GM11168 (cell line): Measurements from ENCODE around the gene PLPPR3.

Experiments
- in situ Hi-C: fragments of 300-500 bp; cut with MboI; formaldehyde crosslinking; loops from one replicate; pipeline ENCODE4 v1.12.0; 2022; ENCODE audit warnings: low sequenced_read_pairs; ENCODE audit not compliant: unreplicated experiment

The PLPPR3 gene, protein sequence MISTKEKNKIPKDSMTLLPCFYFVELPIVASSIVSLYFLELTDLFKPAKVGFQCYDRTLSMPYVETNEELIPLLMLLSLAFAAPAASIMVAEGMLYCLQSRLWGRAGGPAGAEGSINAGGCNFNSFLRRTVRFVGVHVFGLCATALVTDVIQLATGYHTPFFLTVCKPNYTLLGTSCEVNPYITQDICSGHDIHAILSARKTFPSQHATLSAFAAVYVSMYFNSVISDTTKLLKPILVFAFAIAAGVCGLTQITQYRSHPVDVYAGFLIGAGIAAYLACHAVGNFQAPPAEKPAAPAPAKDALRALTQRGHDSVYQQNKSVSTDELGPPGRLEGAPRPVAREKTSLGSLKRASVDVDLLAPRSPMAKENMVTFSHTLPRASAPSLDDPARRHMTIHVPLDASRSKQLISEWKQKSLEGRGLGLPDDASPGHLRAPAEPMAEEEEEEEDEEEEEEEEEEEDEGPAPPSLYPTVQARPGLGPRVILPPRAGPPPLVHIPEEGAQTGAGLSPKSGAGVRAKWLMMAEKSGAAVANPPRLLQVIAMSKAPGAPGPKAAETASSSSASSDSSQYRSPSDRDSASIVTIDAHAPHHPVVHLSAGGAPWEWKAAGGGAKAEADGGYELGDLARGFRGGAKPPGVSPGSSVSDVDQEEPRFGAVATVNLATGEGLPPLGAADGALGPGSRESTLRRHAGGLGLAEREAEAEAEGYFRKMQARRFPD

DNA sequence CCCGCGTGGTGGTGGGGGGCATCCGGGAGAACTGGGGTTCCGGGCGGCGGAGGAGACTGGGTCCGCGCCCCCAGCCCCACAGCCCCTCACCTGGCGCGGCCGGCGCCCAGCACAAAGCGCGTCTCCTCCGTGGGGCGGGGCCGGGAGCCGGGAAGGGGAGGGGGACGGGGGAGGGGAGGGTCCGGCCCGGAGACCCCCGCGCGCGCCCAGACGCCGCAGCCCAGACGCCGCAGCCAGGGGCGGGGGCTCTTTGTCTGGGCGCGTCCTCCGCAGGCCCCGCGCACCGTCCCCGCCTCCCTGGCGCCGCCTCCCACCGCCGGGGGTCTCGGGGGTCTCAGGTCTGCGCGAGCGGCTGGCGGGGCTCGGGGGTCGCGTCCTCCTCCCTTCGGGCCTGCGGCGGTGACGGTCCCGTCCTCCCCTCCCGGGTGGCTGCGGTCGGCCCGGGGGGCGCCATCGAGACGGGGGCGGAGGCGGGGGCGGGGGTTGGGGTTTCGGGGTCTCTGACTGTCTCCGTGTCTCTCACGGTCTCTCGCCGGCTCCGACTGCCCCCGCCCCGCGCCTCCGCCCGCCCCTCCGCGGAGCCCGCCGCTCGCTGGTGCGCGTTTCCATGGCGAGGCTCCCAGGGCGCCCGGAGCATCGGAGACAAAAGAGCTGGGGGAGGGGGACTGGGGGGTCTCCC is at the start of gene PLPPR3:
Gene PLPPR3 (minus strand): TSS at position 131 of the 679 bp plus-strand sequence. CDS start 396 bp downstream, outside the sequence.
- in situ Hi-C loops: no loop called here

DNA sequence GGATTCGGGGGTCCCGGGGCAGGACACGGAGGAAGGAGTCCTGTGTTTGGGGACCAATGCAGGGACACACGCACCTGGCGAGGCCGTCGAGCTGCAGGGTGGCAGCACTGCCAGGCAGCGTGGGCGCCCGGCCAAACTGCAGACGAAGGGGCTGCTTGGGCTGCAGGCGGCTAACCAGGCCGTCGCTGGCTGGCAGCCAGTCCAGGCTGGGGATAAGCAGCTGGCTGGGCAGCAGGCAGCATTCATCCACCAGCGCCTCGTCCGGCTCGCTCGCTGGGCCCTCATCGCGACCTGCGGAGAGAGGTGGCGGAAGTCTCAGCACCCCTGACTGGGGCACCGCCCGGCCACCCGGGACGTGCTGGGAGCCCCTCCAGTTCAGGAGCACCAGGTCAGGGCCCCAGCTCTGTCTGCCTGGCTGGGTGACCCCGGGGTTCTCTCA is 49.2 kb upstream of the PLPPR3 start:
- in situ Hi-C loops: no loop called here

DNA sequence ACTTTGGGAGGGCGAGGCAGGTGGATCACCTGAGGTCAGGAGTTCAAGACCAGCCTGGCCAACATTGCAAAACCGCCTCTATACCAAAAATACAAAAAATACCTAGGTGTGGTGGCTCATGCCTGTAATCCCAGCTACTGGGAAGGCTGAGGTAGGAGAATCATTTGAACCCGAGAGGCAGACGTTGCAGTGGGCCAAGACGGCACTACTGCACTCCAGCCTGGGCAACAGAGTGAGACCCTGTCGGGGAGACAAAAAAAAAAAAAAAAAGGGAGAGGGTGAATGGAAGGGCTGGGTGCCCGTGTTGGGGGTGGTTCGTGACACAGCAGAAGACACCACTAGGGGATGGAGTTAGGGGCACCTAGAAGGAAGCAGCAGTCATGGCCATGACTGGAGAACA is 48.6 kb upstream of the PLPPR3 start:
- in situ Hi-C loops: no loop called here

DNA sequence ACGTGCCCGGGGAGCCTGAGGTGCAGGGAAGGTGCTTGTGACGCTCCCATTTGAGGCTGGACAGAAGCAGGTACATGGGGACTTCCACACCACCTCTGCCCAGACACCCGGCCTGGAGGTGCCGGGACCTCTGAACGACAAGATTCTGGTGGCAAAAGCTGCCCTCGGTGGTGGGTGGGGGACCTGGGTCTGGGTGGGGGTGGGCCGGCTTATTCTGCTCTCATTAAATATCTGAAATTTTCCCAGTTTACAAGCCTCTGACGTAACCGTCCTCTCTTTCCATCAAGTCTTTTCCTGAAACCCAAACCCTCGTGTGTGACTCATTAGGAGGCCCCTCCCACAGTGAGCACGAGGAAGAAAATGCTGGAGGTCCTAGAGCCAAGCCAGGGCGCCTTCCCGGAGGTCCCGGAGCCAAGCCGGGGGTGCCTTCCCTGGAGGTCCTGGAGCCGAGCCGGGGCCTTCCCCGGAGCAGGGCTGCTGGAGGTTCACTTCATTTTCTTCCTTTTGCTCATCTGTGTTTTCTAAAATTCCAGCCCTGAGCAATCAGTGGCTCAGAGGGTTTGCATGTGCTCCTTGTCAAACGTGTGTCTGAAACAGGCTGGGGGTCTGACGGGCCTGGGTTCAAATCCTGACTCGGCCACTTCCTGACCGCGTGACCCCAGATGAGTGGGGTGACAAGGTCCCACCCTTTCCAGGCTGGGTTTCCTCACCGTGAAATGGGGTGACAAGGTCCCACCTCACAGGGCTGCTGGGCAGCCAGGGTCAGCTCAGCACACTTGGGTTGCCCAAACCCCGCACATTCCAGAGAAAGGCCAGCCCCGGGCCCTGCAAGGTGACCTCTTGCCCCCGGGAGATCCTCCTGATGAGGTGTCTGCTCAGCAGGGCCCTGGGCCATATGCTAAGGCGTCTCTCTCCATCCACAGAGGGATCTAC is 47.8 kb upstream of the PLPPR3 start:
- in situ Hi-C loops: loop anchor here (10.0 kb wide), 1 partner anchor 115 kb away; the partner anchor contains the start of gene WDR18

DNA sequence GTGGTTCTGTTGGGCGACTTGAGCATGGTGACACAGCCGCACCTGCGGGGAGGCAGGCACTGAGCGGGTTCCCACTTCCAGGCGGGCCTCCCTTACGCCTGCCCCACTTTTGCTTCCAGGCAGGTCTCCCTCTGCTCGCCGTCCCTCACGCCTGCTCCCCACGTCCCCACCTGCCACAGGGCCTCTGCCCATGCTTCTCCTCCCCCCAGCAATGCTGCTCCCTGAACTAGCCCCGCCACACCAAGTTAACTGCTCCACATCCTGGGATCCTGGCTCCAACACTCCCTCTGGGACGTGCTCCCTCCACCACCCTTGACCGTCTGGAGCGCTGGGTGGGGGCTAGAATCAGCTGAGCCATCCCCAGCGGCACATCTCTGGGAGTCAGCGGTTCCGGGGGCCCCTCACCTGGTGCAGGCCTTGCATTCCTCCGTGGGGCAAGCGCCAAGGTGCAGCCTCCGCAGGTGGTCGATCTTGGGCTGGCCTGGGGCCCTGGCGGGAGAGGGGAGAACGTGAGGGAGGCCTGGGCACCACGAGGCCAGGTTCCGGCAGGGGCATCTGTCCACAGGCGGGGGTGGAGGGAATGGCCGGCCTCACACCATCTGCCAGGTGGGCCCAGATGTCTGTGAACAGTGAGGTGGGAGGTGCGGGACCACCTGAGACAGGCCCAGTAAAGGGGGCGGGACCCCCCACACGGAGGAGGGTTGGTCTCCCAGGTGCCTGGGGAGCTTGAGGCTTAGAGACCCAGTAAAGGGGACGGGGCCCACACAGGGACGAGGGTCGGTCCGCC is 46.9 kb upstream of the PLPPR3 start:
- in situ Hi-C loops: loop anchor here (10.0 kb wide), 1 partner anchor 116 kb away; the partner anchor contains the start of gene WDR18

DNA sequence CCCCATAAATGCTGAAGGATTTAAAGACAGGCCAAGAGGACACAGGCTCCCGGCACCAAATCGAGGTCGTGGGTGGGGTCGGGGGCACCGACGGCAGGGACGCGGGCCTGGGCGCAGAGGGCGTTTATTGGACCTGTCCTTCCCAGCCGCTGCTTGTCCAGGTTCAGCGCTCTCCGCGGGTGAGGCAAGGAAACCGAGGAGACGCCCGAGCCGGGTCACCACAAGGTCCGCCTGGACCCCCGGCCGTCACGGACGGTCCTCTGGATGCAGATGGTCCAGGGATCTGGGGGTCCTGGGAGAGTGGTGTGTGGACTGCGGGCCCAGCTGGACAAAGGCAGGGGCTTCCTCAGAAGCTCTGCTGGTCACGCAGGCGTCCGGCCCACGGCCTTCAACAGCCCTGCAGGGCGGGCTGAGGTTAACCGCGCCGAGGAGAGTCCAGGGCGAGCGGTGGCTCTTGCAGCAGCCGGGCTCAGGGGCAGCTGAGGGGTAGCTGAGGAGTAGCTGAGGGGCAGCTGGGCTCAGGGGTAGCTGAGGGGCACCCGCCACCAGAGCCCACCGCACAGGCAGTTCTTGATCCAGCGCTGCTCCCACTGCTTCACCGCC is 46.2 kb upstream of the PLPPR3 start:
- in situ Hi-C loops: loop anchor here (10.0 kb wide), 1 partner anchor 117 kb away; the partner anchor contains the start of gene WDR18

DNA sequence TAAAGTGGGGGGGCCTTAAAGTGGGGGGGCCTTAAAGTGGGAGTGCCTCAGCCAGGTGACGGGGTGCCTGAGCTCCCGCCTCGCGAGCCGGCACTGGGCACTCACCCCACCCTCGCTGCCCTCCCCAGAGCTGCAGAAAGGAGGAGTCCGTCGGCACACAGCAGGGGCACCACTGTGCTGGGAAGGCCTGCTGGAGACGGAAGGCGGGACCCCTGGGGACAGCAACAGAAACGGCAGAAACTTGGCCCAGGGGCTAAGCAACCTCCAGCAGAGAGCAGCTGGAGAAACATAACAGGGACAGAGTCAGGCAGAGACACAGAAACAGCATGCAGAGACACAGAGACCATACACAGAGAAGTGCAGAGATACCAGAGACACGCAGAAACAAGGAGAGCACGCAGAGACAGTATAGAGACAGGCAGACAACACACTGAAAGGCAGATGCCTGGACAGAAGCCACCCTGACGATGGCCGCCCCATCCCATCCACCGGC is 45.6 kb upstream of the PLPPR3 start:
- in situ Hi-C loops: loop anchor here (10.0 kb wide), 1 partner anchor 117 kb away; the partner anchor contains the start of gene WDR18

DNA sequence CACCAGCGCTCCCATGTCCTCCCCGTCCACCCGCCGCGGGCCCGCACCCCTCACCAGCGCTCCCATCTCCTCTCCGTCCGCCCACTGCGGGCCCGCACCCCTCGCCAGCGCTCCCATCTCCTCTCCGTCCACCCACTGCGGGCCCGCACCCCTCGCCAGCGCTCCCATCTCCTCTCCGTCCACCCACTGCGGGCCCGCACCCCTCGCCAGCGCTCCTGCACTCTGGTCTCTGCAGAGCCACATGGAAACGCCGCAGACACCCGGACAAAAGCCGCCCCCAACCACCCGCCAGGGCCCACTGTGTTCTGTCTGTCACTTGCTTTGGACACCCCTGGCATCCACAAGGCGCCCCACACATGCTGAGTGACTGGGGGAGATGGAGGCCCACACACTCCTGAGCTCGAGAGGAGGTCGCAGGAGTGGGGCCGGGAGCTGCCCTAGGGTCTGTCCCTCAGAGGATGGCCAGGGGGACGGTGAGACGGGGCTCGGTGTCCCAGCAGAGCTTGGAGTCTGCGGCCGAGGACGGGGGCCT is 45.1 kb upstream of the PLPPR3 start:
- in situ Hi-C loops: loop anchor here (10.0 kb wide), 1 partner anchor 118 kb away; the partner anchor contains the start of gene WDR18

DNA sequence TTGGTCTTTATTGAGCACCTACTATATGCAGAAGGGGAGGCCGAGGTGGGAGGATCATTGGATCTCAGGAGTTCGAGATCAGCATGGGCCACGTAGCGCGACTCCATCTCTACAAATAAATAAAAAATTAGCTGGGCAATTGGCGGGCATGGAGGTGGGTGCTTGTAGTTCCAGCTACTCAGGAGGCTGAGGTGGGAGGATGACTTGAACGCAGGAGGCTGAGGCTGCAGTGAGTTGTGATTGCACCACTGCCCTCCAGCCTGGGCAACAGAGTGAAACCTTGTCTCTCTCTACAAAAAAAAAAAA is 41.5 kb upstream of the PLPPR3 start:
- in situ Hi-C loops: loop anchor here (5.0 to 10.0 kb wide), 2 partner anchors 39 to 122 kb away; partner anchors contain the start of gene WDR18

DNA sequence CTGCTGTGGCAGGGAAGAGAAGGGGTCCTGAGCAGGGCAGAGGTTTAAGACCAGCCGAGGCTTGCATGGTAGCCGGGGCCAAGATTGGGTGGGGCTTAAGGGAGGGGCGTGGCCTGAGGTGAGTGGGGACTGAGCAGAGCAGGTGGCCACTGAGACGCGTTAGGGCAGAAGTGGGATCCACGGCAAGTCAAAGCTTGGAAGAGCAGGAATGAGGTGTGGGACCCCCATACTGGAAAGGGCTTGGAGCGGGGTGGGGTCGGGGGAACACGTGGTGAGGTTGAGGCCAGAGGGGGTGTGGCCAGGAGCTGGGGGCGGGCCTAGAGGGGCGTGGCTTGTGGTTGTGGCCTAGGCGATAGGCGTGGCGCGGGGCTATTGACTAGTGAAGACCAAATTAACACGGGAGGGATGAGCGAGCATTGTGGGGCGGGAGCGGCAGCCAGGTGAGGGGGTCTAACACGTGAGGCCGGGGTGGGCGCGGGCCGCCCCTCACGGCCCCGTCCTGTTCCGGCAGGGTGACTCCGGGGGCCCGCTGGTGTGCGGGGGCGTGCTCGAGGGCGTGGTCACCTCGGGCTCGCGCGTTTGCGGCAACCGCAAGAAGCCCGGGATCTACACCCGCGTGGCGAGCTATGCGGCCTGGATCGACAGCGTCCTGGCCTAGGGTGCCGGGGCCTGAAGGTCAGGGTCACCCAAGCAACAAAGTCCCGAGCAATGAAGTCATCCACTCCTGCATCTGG is 41.0 kb upstream of the PLPPR3 start:
- in situ Hi-C loops: loop anchor here (5.0 to 10.0 kb wide), 2 partner anchors 40 to 122 kb away; partner anchors contain the start of gene WDR18

DNA sequence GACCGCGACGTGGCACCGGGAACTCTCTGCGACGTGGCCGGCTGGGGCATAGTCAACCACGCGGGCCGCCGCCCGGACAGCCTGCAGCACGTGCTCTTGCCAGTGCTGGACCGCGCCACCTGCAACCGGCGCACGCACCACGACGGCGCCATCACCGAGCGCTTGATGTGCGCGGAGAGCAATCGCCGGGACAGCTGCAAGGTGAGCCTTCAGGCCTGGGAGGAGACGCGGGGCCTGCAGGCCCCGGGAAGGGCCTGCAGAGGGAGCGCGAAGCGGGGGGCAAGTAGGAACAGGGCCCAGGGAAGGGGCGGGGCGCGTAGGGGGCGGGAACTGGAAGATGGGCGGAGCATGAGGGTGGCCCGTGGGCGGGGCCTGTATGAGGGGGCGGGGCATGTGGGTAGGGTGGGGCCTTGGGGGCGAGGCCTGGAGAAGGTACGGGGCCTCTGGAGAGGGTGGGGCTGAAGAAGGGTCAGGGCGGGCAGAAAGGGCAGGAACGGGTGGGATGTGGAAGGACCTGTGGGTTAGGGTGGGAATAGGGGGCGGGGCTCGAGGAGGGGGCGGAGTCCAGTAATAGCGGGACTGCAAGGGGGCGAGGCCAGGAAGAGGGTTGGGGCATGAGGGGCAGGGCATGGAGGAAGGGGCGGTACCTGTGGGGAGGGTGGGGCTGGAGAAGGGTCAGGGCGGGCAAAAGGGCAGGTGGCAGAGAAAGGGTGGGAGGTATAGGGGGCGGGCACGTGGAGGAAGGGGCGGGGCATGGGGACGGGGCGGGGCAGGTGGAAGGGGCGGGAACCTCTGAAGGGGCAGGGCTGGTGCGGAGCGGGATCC is 40.2 kb upstream of the PLPPR3 start:
- in situ Hi-C loops: loop anchor here (5.0 to 10.0 kb wide), 2 partner anchors 40 to 123 kb away; partner anchors contain the start of gene WDR18

DNA sequence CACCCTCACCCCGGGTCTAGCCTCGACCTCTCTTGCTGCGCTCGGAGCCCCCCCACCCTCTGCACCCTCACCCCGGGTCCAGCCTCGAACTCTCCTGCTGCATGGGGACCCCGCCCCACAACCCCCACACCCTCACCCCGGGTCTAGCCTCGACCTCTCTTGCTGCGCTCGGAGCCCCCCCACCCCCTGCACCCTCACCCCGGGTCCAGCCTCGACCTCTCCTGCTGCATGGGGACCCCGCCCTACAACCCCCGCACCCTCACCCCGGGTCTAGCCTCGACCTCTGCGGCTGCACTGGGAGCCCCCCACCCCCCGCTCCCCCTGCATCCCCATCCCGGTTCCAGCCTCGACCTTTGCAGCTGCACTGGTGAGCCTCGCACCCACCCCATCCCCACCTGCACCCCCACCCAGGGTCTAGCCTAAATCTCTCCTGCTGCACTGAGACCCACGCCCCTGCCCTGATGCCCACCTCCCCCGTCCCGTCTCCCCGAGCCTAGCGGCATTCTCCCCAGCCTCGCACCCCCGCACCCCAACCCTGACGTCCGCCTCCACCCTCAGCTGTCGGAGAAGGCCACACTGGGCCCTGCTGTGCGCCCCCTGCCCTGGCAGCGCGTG is 39.5 kb upstream of the PLPPR3 start:
- in situ Hi-C loops: loop anchor here (5.0 to 10.0 kb wide), 2 partner anchors 41 to 124 kb away; partner anchors contain the start of gene WDR18

DNA sequence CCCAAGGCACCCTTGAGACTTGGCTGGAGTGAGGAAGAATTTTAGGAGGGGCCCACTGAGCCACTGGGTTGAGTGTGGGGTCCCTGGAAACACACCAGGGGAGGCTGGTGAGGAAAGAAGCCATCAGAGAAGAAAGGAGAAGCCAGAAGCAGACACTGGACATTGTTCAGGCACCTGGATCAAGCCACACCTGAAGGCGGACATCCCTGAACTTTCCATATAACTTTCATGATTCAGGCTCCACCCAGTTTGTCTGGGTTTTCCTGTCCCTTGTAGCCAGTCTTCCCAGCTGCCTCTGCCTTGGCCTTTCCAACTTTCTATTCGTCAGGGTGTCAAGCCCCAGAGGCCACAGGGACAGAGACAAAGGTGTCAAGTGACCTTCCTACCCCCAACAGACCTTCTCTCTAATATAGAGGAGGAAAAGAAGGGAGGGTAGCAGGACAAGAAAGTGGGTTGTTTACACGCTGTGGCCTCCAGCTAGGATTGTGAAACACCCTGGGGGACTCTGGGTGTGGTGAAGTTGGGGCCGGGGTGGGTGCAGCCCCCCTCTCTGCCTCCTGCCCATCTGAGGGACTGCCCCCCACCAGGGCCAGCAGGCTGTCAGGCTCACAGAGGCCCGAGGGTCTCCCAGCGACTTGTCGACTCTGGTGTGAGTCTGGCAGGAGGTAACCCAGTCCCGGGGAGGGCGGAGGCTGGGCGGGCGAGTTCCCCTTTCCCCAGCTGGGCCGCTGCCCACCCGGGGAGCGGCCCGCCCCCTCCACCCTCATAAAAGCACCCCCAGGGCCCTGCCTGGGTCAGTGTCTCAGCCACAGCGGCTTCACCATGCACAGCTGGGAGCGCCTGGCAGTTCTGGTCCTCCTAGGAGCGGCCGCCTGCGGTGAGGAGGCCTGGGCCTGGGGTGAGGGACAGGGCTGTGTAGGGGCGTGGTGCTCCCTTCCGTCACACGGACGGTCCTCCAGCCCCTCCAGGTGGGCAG is 37.4 kb upstream of the PLPPR3 start, which contains the start of gene CFD:
Gene CFD (plus strand): TSS at position 797 of the 976 bp plus-strand sequence. CDS start 26 bp downstream, at position 823.
- in situ Hi-C loops: loop anchor here (5.0 kb wide), 1 partner anchor 63 kb away; no protein-coding TSS in a partner anchor

DNA sequence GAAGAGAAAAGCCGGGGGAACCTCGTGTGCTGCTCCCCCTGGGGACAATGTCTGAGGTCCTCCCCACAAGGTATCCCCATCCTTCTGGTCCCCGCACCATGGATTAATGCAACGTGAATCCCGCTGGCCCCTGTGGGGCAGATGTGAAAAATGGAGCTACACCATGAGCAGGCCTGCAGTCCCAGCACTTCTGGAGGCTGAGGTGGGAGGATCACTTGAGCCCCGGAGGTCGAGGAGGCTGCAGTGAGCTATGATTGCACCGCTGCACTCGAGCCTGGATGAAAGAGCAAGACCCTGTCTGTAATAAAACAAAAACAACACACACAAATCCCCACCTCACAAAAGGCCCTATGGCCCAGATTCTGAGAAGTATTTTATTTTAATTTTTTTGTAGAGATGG is 36.5 kb upstream of the PLPPR3 start:
- in situ Hi-C loops: loop anchor here (5.0 kb wide), 1 partner anchor 64 kb away; no protein-coding TSS in a partner anchor
